Heart right ventricle (tissue), 16 donors: ENCODE measurements around the gene ABL1. TPM values are rescaled to one million over a fixed set of nuclear protein-coding genes. Genes with fewer than 3 reads are reported as not detected.

Experiments
- ATAC-seq, 8 donors: fragments of 200-7000 bp; cut with Tn5 transposase; one replicate each; pipeline ENCODE4 v1.9.1; 2020; ENCODE audit warnings: mild to moderate bottlenecking in 8 of 8, moderate library complexity in 8 of 8, moderate number of reproducible peaks in 1 of 8
- DNase-seq, 2 donors: peaks; one replicate each; pipeline ENCODE4 v3.0.0-alpha.2; 2020
- H3K27ac ChIP-seq, 10 donors: fragments of 200-600 bp; sonication (generic) in 2 of 10; one replicate each; pipeline versions ENCODE4 v1.5.0 to v1.8.0; 2020 to 2022; ENCODE audit warnings: mild to moderate bottlenecking in 3 of 10
- H3K27me3 ChIP-seq, 7 donors: fragments of 200-600 bp; one replicate each; pipeline ENCODE4 v1.8.0; 2021 to 2022; ENCODE audit warnings: mild to moderate bottlenecking in 2 of 7
- H3K36me3 ChIP-seq, 9 donors: fragments of 200-600 bp; sonication (generic) in 1 of 9; one replicate each; pipeline versions ENCODE4 v1.5.0 to v1.8.0; 2020 to 2022; ENCODE audit warnings: mild to moderate bottlenecking in 2 of 9
- H3K4me1 ChIP-seq, 9 donors: fragments of 200-600 bp; sonication (generic) in 1 of 9; one replicate each; pipeline versions ENCODE4 v1.5.0 to v1.8.0; 2020 to 2022; ENCODE audit warnings: mild to moderate bottlenecking in 4 of 9
- H3K4me3 ChIP-seq, 10 donors: fragments of 200-600 bp; sonication (generic) in 2 of 10; one replicate each; pipeline versions ENCODE4 v1.5.0 to v1.8.0; 2020 to 2022; ENCODE audit warnings: mild to moderate bottlenecking in 7 of 10, moderate library complexity in 2 of 10
- H3K9me3 ChIP-seq, 11 donors: fragments of 200-600 bp in 10 of 11; sonication (generic) in 2 of 11; one replicate each; pipeline versions ENCODE4 v1.5.0 to v1.8.0; 2013 to 2022; ENCODE audit warnings: mild to moderate bottlenecking in 2 of 11, control low read depth in 1 of 11, moderate library complexity in 1 of 11
- CTCF ChIP-seq, 9 donors: fragments of 200-600 bp; sonication (generic) in 2 of 9; IDR thresholded peaks; one replicate each; pipeline versions ENCODE4 v1.5.0 to v1.8.0; 2021 to 2022; ENCODE audit warnings: antibody characterized with exemption in 9 of 9, mild to moderate bottlenecking in 5 of 9, moderate library complexity in 1 of 9
- WGBS, 2 donors: extraction: QIAGEN DNeasy Blood & Tissue Kit; methylation state at CpG; one replicate each; pipeline ENCODE4 v1.1.7; 2013; ENCODE audit warnings: inconsistent platforms in 1 of 2; 5-methylcytosine and 5-hydroxymethylcytosine counted together
- intact Hi-C, 10 donors: fragments of 100-400 bp; cut with DNase I; formaldehyde crosslinking; loops; one replicate each; pipeline versions ENCODE4 v1.11.1 to v1.14.2; 2022
- polyA plus RNA-seq, 2 donors: library from polyadenylated mRNA; stranded (reverse); fragments of 200-250 nt; gene quantifications; one replicate each; pipeline ENCODE4 v1.2.3, GENCODE V29; 2013
- total RNA-seq, 10 donors: library from RNA; stranded (reverse); fragmentation: NEBNext Ultra II Directional in 3 of 10; extraction: Animal tissue kit (Norgen Biotek cat#: 25700) in 3 of 10; gene quantifications; one replicate each; pipeline versions ENCODE4 v1.2.1 to v1.2.4, GENCODE V29; 2021 to 2023
- donor health status: Arrhythmogenic right ventricular cardiomyopathy.
- donor health status: ischemic (EF 13 %, LVEDD 7.1; RV severe dilation, severe dysfunction).
- donor health status: healthy with polysubstance abuse.
- donor health status: DM: no; HTN: yes; CAD: no.
- donor health status: DM: no; HTN: no; CAD: no.
- donor health status: ischemic (EF 25% LVEDD 6.9; RV normal size, moderate dysfunction).
- donor health status: ischemic (EF 25% LVEDD 5.7; RV mildly dilated, moderate dysfunction).
- donor health status: healthy.
- donor health status: DM: yes; HTN: yes; CAD: no.
- donor health status: Ischemic cardiomyopathy.
- donor health status: ischemic (EF 35%, LVEDD 5.7; RV mildly dilated, moderate dysfunction).
- donor health status: nonischemic (EF 11% LVEDD 7.7; RV severe dilation, severe dysfunction).
- donor health status: DM: yes; HTN: yes; CAD: no.
- donor health status: PGD.
- donor health status: ischemic (EF 29% LVEDD 5.4; RV normal size, mild dysfunction).
- donor health status: nonischemic (EF 23%, LVEDD 6.1; RV moderate dilation, normal function).

ABL1 gene
- total and polyA plus RNA-seq, 12 donors = 16.2 to 48.8 (median 33.3) TPM

GRCh38 chr9:130882696-130883225 lies 47.7 kb downstream of the ABL1 start:
- intact Hi-C loops = no loop called here
- no peak for ATAC-seq
- WGBS, 2 donors = 90 to 94% methylated on average over 15 of the region's 15 CpGs
- no peak overlapping the region for H3K4me3 ChIP-seq
- no peaks in the 10 kb centered on the region for H3K27me3 ChIP-seq
- no peak for TF ChIP-seq CTCF (IDR thresholded peaks at IDR 0.05)
- H3K36me3 ChIP-seq = peaks cover 12 to 100% (median 73%) of the 10 kb centered on the region in 9 donors
- no peak for DNase-seq
- no peaks in the 10 kb centered on the region for H3K4me1 ChIP-seq
- H3K9me3 ChIP-seq = no peaks in the 10 kb centered on the region
- no peak overlapping the region for H3K27ac ChIP-seq

DNA sequence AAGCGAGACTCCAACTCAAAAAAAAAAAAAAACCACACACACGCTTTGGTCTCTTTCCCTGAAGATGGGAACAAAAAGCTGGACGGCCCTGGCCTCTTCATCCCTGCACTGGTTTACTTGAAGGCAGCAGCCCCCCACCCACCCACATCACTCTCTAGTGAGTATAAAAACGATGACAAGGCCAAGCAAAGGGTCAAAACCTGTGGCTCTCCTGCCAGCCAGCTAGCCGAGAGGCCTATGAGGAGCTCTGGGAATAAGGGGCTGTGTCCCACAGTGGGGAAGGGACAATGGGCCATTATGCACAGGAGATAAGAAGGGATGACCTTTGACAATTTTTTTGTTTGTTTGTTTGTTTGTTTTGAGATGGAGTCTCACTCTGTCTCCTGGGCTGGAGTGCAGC lies 48.4 kb downstream of the ABL1 start:
- 80 to 84% methylated on average over 5 of the region's 5 CpGs for WGBS, 2 donors

DNA sequence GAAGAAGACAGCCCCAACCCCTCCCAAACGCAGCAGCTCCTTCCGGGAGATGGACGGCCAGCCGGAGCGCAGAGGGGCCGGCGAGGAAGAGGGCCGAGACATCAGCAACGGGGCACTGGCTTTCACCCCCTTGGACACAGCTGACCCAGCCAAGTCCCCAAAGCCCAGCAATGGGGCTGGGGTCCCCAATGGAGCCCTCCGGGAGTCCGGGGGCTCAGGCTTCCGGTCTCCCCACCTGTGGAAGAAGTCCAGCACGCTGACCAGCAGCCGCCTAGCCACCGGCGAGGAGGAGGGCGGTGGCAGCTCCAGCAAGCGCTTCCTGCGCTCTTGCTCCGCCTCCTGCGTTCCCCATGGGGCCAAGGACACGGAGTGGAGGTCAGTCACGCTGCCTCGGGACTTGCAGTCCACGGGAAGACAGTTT lies 49.1 kb downstream of the ABL1 start:
- Histone ChIP-seq H3K4me1 (no peaks in the 10 kb centered on the region), H3K27ac (no peak overlapping the region), H3K4me3 (no peak overlapping the region), H3K36me3 (peaks cover 12 to 100% (median 71%) of the 10 kb centered on the region in 9 donors), H3K27me3 (no peaks in the 10 kb centered on the region), H3K9me3 (no peaks in the 10 kb centered on the region)
- 84 to 87% methylated on average over 25 of the region's 25 CpGs for WGBS, 2 donors
- DNase-seq (no peak), ATAC-seq (peak in 1 of 8 donors; percentile 5)
- TF ChIP-seq CTCF (IDR thresholded peaks at IDR 0.05) = no peak
- intact Hi-C loops = no loop called here

More for the DNA sequence above, 48.4 kb downstream of the ABL1 start:
- TF ChIP-seq CTCF (IDR thresholded peaks at IDR 0.05) = no peak
- no peak for DNase-seq
- ATAC-seq = no peak
- Histone ChIP-seq H3K36me3 (peaks cover 12 to 100% (median 73%) of the 10 kb centered on the region in 9 donors), H3K4me3 (no peak overlapping the region), H3K27me3 (no peaks in the 10 kb centered on the region), H3K27ac (no peak overlapping the region), H3K4me1 (no peaks in the 10 kb centered on the region), H3K9me3 (no peaks in the 10 kb centered on the region)
- intact Hi-C loops = no loop called here

- no peak overlapping the region for H3K4me3 ChIP-seq
- no peaks in the 10 kb centered on the region for H3K9me3 ChIP-seq
- no peak overlapping the region for H3K27ac ChIP-seq
- DNase-seq (no peak), ATAC-seq (peak in 3 of 8 donors; percentile 7 to 18 (median 9))
- no peak for TF ChIP-seq CTCF (IDR thresholded peaks at IDR 0.05)
- H3K27me3 ChIP-seq = no peaks in the 10 kb centered on the region
- intact Hi-C loops = no loop called here
- peaks cover 12 to 100% (median 67%) of the 10 kb centered on the region in 9 donors for H3K36me3 ChIP-seq
- 89 to 91% methylated on average over 47 of the region's 47 CpGs for WGBS, 2 donors
- no peaks in the 10 kb centered on the region for H3K4me1 ChIP-seq
Observed at GRCh38 chr9:130884542-130885483, 49.8 kb downstream of the ABL1 start.
